Stomach (tissue), 4 donors: ENCODE results near the gene KRTAP10-3.

Source experiments
- EP300 ChIP-seq: sonication (generic); formaldehyde crosslinking; IDR thresholded peaks from one replicate; pipeline ENCODE4 v1.6.1; 2017; ENCODE audit warnings: antibody characterized with exemption
- POLR2A ChIP-seq, 4 donors: fragments of 450-650 bp; IDR thresholded peaks; one replicate each; pipeline ENCODE4 v1.6.1; 2016; ENCODE audit warnings: antibody characterized with exemption in 4 of 4, control low read depth in 2 of 4, mild to moderate bottlenecking in 1 of 4, moderate library complexity in 1 of 4
- POLR2AphosphoS5 ChIP-seq, 3 donors: sonication (generic); formaldehyde crosslinking; IDR thresholded peaks; one replicate each; pipeline ENCODE4 v1.6.1; 2016; ENCODE audit warnings: antibody characterized with exemption in 3 of 3
- TF ChIP-seq, protein P1 (sequence below), 7 experiments: fragments of 450-650 bp in 4 of 7; fragments of 200-600 bp in 3 of 7; sonication (generic) in 3 of 7; IDR thresholded peaks; one replicate each; pipeline ENCODE4 v1.5.1; 2016 to 2019; ENCODE audit warnings: antibody characterized with exemption in 7 of 7, control low read depth in 2 of 7, mild to moderate bottlenecking in 1 of 7

DNA sequence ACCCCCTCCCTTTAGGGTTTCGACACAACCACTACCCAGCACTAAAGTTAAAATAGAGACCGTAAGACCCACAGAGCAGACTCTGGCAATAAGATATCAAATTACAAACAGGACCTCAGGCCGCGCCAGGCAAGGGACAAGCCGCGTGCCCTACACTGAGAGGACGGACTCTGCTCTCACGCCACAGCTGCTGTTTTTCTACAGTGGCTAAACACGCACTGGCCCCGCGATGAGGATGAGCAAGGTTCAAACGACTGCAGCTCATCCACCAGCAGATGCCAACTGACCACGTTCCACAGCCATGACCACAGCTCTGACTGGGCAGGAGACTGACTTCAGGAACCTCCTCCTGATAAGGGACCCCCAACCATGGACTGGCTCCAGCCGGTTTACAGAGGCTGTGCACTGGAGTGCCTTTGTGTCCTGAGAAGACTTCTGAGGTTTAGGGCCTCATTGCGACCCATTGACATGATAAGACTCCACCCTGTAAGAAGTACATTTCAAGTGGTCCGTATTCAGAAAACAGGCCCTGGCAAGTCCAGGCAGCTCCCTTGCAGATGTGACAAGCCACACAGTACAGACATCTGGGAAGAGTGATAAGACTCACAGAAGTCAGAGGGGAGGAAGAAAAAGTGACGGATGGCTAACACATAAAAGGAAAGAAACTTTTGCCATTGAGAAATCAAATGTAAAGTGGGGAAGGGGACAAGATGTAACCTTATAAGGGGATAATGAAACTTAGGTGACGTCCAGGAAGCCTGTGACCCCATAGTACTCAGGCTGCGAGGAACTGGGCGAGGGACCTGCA lies 35.2 kb upstream of the KRTAP10-3 start:
- TF ChIP-seq, protein P1, sequence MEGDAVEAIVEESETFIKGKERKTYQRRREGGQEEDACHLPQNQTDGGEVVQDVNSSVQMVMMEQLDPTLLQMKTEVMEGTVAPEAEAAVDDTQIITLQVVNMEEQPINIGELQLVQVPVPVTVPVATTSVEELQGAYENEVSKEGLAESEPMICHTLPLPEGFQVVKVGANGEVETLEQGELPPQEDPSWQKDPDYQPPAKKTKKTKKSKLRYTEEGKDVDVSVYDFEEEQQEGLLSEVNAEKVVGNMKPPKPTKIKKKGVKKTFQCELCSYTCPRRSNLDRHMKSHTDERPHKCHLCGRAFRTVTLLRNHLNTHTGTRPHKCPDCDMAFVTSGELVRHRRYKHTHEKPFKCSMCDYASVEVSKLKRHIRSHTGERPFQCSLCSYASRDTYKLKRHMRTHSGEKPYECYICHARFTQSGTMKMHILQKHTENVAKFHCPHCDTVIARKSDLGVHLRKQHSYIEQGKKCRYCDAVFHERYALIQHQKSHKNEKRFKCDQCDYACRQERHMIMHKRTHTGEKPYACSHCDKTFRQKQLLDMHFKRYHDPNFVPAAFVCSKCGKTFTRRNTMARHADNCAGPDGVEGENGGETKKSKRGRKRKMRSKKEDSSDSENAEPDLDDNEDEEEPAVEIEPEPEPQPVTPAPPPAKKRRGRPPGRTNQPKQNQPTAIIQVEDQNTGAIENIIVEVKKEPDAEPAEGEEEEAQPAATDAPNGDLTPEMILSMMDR (IDR thresholded peaks at IDR 0.05): no peak
- TF ChIP-seq POLR2AphosphoS5 (IDR thresholded peaks at IDR 0.05) (no peak), POLR2A (IDR thresholded peaks at IDR 0.05) (no peak), EP300 (no peak)
